CD8-positive, alpha-beta memory T cell (primary cell): ENCODE results near the gene SNX33. TPM values are rescaled to one million over a fixed set of nuclear protein-coding genes. Genes with fewer than 3 reads are reported as not detected.

Source experiments
- polyA plus RNA-seq: library from polyadenylated mRNA; unstranded; fragments of 300-500 nt; fragmentation: Illumina TruSeq; gene quantifications from one replicate; pipeline ENCODE4 v1.2.3, GENCODE V29; 2021
- total RNA-seq, 2 experiments: library from RNA; stranded (reverse); gene quantifications; one replicate each; pipeline ENCODE4 v1.2.3, GENCODE V29; 2021

The SNX33 gene
- total and polyA plus RNA-seq, 3 experiments from 2014 or later, result 1.1 to 3.5 (median 3.1) TPM

Other genes with a start within 250 kb of the SNX33 start
- gene SIN3A, start 196.2 kb upstream of the SNX33 start, total RNA-seq, result 10 to 100 TPM; 82.8 to 89.0 TPM
- 16.0 TPM for gene SIN3A, start 196.2 kb upstream of the SNX33 start, polyA plus RNA-seq
- 10 to 100 TPM; 22.0 to 22.3 TPM for gene PTPN9, start 68.6 kb upstream of the SNX33 start, total RNA-seq
- 34.1 TPM for gene PTPN9, start 68.6 kb upstream of the SNX33 start, polyA plus RNA-seq
- gene SNUPN, start 22.2 kb upstream of the SNX33 start, total RNA-seq, result 10 to 100 TPM; 24.6 to 26.9 TPM
- gene SNUPN, start 22.2 kb upstream of the SNX33 start, polyA plus RNA-seq, result 37.4 TPM
- 100 to 1,000 TPM; 123 to 134 TPM for gene IMP3, start 7.7 kb upstream of the SNX33 start, total RNA-seq
- 247 TPM for gene IMP3, start 7.7 kb upstream of the SNX33 start, polyA plus RNA-seq
- gene CSPG4, start 64.9 kb downstream of the SNX33 start, total RNA-seq, result not detected
- not detected for gene CSPG4, start 64.9 kb downstream of the SNX33 start, polyA plus RNA-seq
- gene UBE2Q2, start 195.5 kb downstream of the SNX33 start, total RNA-seq, result 10 to 100 TPM; 17.5 to 19.3 TPM
- gene UBE2Q2, start 195.5 kb downstream of the SNX33 start, polyA plus RNA-seq, result 38.3 TPM